Omental fat pad (tissue), 4 donors: ENCODE measurements around the gene AUTS2. TPM values are rescaled to one million over a fixed set of nuclear protein-coding genes. Genes with fewer than 3 reads are reported as not detected.

Experiments
- ATAC-seq: fragments of 150-250 bp; one replicate; pipeline ENCODE4 v1.9.1; 2016; ENCODE audit warnings: mild to moderate bottlenecking, moderate library complexity; ENCODE audit not compliant: low FRiP score
- DNase-seq: peaks from one replicate; pipeline ENCODE4 v3.0.0-alpha.2; 2019; ENCODE audit warnings: low spot score
- CTCF ChIP-seq, 3 donors: fragments of 450-650 bp; IDR thresholded peaks; one replicate each; pipeline ENCODE4 v1.5.1; 2016 to 2017; ENCODE audit warnings: antibody characterized with exemption in 3 of 3, mild to moderate bottlenecking in 3 of 3, moderate library complexity in 2 of 3
- total RNA-seq, 4 donors: library from RNA; depleted of rRNA; stranded (reverse); fragments of >200 nt; gene quantifications; one replicate each; pipeline ENCODE4 v1.1.0, GENCODE V29; 2016

Gene AUTS2
- total RNA-seq, 4 donors from 2014 or later, result 13.2 to 27.0 (median 21.2) TPM

GRCh38 chr7:69673074-69673473, 74.8 kb downstream of the AUTS2 start:
- ATAC-seq, result no peak
- no peak for DNase-seq

GRCh38 chr7:69674701-69675182, 76.5 kb downstream of the AUTS2 start:
- DNase-seq (no peak), ATAC-seq (no peak)
- no peak for TF ChIP-seq CTCF (IDR thresholded peaks at IDR 0.05)

More at GRCh38 chr7:69673074-69673473, 74.8 kb downstream of the AUTS2 start:
- no peak for TF ChIP-seq CTCF (IDR thresholded peaks at IDR 0.05)

- no peak for DNase-seq
- TF ChIP-seq CTCF (IDR thresholded peaks at IDR 0.05), result no peak
- ATAC-seq, result no peak
Measured at GRCh38 chr7:69676247-69676646, 78.0 kb downstream of the AUTS2 start.

GRCh38 chr7:69677054-69677852, 79.0 kb downstream of the AUTS2 start:
- TF ChIP-seq CTCF (IDR thresholded peaks at IDR 0.05), result no peak
- DNase-seq, result no peak
- no peak for ATAC-seq

GRCh38 chr7:69677881-69678493, 79.7 kb downstream of the AUTS2 start:
- no peak for ATAC-seq
- DNase-seq, result no peak
- TF ChIP-seq CTCF (IDR thresholded peaks at IDR 0.05), result no peak

GRCh38 chr7:69678494-69679187, 80.4 kb downstream of the AUTS2 start:
- no peak for TF ChIP-seq CTCF (IDR thresholded peaks at IDR 0.05)
- ATAC-seq (no peak), DNase-seq (no peak)
